Measurements from ENCODE around the gene NAA20. TPM values are rescaled to one million over a fixed set of nuclear protein-coding genes. Genes with fewer than 3 reads are reported as not detected.

NAA20 gene
- total RNA-seq, 1 experiment from 2014 or later = 65.6 TPM

DNA sequence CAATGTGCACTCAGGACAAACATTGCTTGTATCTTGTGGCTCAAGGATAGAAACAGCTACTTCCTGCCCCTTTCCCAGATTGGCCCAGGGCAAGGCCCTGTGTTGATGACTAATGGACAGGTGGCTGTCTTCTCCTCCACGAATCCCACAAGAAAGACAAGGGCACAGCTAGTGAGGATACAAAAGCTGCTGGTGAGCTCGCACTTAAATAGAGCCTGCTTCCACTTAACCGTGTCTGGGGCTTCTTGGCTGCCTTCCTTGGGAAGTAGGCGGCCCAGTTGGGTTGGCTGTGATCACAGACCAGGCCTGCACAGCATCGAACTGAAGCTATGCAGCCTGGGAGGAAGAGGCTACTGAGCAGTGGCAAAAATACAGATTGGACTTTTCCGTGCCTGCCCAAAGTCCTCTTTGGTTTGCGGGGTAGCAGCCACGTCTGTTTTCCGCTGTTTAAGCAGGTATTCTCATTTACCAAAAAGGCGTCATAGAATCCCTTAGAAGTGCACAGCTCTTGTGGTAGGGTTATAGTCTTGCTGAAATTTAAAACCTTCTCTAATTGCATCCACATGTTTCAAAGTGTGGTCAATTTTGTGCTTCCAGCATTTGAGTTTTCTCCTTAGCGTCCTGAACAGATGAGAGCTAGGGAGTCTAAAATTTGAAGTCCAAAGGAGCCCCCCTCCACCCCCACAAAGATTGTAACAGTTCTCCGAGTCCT, 23.0 kb upstream of the NAA20 start:
- BruUV-seq (replicated peaks) = no TSS peak
- Histone ChIP-seq H3K27me3 (ENCODE audit: control insufficient read depth, insufficient read depth, low read length) (no peaks in the 10 kb centered on the region), H3K36me3 (ENCODE audit: control insufficient read depth, insufficient read depth, low read length) (peaks cover 7% of the 10 kb centered on the region), H3K4me3 (ENCODE audit: low read depth in 2 of 2, low read length in 2 of 2) (peak overlapping the region; percentile 27 to 52; a peak in 2 of 4 replicates), H3K4me1 (ENCODE audit: control insufficient read depth, insufficient read depth, low read length) (peaks cover 54% of the 10 kb centered on the region), H3K9me3 (ENCODE audit: control insufficient read depth, insufficient read depth, low read depth, low read length) (no peaks in the 10 kb centered on the region), H3K27ac (ENCODE audit: low read length) (peak overlapping the region; percentile 99)
- POLR2A ChIA-PET = interaction anchor here (0.6 to 1.1 kb wide), 3 partner anchors 235 to 301 kb away, joined by 3 to 10 read pairs (median 3); no protein-coding TSS in a partner anchor
- CTCF ChIA-PET = interaction anchor here (0.6 to 1.5 kb wide), 4 partner anchors 22 to 1573 kb away, joined by 3 to 9 read pairs (median 4); no protein-coding TSS in a partner anchor
- ATAC-seq = peak; percentile 64
- TF ChIP-seq SIN3A (IDR thresholded peaks at IDR 0.05; ENCODE audit: borderline replicate concordance, insufficient read depth, low read depth, low read length) (no peak), TCF7L2 (IDR thresholded peaks at IDR 0.05; ENCODE audit: low read depth, low read length) (no peak), POLR2AphosphoS5 (IDR thresholded peaks at IDR 0.05; ENCODE audit: low read depth, low read length) (no peak)
- TF ChIP-seq, protein P1, sequence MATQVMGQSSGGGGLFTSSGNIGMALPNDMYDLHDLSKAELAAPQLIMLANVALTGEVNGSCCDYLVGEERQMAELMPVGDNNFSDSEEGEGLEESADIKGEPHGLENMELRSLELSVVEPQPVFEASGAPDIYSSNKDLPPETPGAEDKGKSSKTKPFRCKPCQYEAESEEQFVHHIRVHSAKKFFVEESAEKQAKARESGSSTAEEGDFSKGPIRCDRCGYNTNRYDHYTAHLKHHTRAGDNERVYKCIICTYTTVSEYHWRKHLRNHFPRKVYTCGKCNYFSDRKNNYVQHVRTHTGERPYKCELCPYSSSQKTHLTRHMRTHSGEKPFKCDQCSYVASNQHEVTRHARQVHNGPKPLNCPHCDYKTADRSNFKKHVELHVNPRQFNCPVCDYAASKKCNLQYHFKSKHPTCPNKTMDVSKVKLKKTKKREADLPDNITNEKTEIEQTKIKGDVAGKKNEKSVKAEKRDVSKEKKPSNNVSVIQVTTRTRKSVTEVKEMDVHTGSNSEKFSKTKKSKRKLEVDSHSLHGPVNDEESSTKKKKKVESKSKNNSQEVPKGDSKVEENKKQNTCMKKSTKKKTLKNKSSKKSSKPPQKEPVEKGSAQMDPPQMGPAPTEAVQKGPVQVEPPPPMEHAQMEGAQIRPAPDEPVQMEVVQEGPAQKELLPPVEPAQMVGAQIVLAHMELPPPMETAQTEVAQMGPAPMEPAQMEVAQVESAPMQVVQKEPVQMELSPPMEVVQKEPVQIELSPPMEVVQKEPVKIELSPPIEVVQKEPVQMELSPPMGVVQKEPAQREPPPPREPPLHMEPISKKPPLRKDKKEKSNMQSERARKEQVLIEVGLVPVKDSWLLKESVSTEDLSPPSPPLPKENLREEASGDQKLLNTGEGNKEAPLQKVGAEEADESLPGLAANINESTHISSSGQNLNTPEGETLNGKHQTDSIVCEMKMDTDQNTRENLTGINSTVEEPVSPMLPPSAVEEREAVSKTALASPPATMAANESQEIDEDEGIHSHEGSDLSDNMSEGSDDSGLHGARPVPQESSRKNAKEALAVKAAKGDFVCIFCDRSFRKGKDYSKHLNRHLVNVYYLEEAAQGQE (IDR thresholded peaks at IDR 0.05; ENCODE audit: insufficient read depth in 1 of 2, low read depth in 2 of 2, low read length in 1 of 2) = no peak
- TF ChIP-seq, protein P2, sequence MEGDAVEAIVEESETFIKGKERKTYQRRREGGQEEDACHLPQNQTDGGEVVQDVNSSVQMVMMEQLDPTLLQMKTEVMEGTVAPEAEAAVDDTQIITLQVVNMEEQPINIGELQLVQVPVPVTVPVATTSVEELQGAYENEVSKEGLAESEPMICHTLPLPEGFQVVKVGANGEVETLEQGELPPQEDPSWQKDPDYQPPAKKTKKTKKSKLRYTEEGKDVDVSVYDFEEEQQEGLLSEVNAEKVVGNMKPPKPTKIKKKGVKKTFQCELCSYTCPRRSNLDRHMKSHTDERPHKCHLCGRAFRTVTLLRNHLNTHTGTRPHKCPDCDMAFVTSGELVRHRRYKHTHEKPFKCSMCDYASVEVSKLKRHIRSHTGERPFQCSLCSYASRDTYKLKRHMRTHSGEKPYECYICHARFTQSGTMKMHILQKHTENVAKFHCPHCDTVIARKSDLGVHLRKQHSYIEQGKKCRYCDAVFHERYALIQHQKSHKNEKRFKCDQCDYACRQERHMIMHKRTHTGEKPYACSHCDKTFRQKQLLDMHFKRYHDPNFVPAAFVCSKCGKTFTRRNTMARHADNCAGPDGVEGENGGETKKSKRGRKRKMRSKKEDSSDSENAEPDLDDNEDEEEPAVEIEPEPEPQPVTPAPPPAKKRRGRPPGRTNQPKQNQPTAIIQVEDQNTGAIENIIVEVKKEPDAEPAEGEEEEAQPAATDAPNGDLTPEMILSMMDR (IDR thresholded peaks at IDR 0.05) = no peak
- intact Hi-C loops (cut with micrococcal nuclease; ENCODE audit: unreplicated experiment) = no loop called here
- DNase-seq (ENCODE audit: low read depth, low spot score) = no peak
- in situ Hi-C loops (cut with HindIII; ENCODE audit: low pct_unique_long_range_greater_than_20kb, low sequenced_read_pairs) = no loop called here

DNA sequence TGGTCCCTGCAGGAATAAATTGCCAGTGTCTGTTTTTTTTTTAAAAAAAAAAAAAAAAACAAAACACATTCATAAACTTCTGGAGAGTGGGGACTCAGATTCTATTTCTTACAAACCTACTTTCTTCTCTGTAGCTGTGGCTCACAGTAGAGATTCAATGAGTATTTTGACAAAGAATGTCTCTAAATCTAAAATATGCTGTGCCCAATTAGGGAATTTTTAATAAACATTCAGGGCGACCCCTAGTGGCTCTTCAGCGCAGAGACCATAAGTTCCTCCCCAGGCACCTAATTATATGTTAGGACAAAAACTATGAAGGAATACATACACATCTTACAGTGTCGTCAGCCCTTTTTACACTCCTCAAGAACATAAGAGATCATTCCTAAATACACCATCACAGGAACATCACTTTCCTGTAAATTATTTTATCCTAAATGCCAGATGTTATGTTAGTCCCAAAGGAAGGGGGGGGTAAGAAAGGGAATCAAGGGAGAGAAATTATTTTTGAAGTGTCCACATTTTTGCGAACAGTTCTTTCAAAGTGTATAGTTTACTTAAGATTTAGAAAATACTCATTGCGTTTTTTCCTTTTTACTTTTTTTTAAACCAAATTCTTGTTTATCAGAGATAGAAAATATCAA, 21.8 kb upstream of the NAA20 start:
- ATAC-seq (no peak), DNase-seq (ENCODE audit: low read depth, low spot score) (no peak)
- no peaks in the 10 kb centered on the region for H3K27me3 ChIP-seq (ENCODE audit: control insufficient read depth, insufficient read depth, low read length)
- ChIA-PET CTCF (interaction anchor here (0.6 to 0.7 kb wide), 3 partner anchors 38 to 1574 kb away, joined by 6 to 9 read pairs (median 6); no protein-coding TSS in a partner anchor), POLR2A (no interaction called here)
- in situ Hi-C loops (cut with HindIII; ENCODE audit: low pct_unique_long_range_greater_than_20kb, low sequenced_read_pairs) (no loop called here), intact Hi-C loops (cut with micrococcal nuclease; ENCODE audit: unreplicated experiment) (loop anchor here (1.0 kb wide), 1 partner anchor 210 kb away; no protein-coding TSS in a partner anchor)
- H3K27ac ChIP-seq (ENCODE audit: low read length) = peak overlapping the region; percentile 99
- TF ChIP-seq, protein P2 (IDR thresholded peaks at IDR 0.05) = peak; percentile 82; the same call in 1 of the 2 replicates
- TF ChIP-seq SIN3A (IDR thresholded peaks at IDR 0.05; ENCODE audit: borderline replicate concordance, insufficient read depth, low read depth, low read length) = no peak
- peaks cover 57% of the 10 kb centered on the region for H3K4me1 ChIP-seq (ENCODE audit: control insufficient read depth, insufficient read depth, low read length)
- no peak overlapping the region for H3K4me3 ChIP-seq (ENCODE audit: low read depth in 2 of 2, low read length in 2 of 2)
- no peaks in the 10 kb centered on the region for H3K9me3 ChIP-seq (ENCODE audit: control insufficient read depth, insufficient read depth, low read depth, low read length)
- no TSS peak for BruUV-seq (replicated peaks)
- H3K36me3 ChIP-seq (ENCODE audit: control insufficient read depth, insufficient read depth, low read length) = peaks cover 7% of the 10 kb centered on the region
